ENCODE measurements around the gene DGKI. TPM values are rescaled to one million over a fixed set of nuclear protein-coding genes. Genes with fewer than 3 reads are reported as not detected.

The DGKI gene
- total RNA-seq, 4 donors from 2014 or later = 0.42 to 6.2 (median 2.0) TPM

- H3K27ac ChIP-seq = no peak overlapping the region
- DNase-seq (ENCODE audit: low spot score in 2 of 2) = no peak
- no peaks in the 10 kb centered on the region for H3K36me3 ChIP-seq
- H3K4me3 ChIP-seq = no peak overlapping the region
- no peaks in the 10 kb centered on the region for H3K4me1 ChIP-seq
- TF ChIP-seq CTCF (IDR thresholded peaks at IDR 0.05) (no peak), POLR2AphosphoS5 (IDR thresholded peaks at IDR 0.05) (no peak), EP300 (IDR thresholded peaks at IDR 0.05) (no peak), POLR2A (IDR thresholded peaks at IDR 0.05) (no peak)
- 22% methylated on average over 2 of the region's 2 CpGs for WGBS
- no peaks in the 10 kb centered on the region for H3K9me3 ChIP-seq
- H3K27me3 ChIP-seq = peaks cover 8% of the 10 kb centered on the region
These were observed 243.7 kb downstream of the DGKI start for GRCh38 chr7:137603043-137603442.

- whole genome bisulfite sequencing = 91% methylated on average over 6 of the region's 6 CpGs
- H3K27ac ChIP-seq = no peak overlapping the region
- TF ChIP-seq POLR2A (IDR thresholded peaks at IDR 0.05) (no peak), POLR2AphosphoS5 (IDR thresholded peaks at IDR 0.05) (no peak), CTCF (IDR thresholded peaks at IDR 0.05) (no peak), EP300 (IDR thresholded peaks at IDR 0.05) (no peak)
These were observed 245.1 kb downstream of the DGKI start for GRCh38 chr7:137601642-137602041.

GRCh38 chr7:137597856-137598255 lies 248.9 kb downstream of the DGKI start:
- 73% methylated on average over 4 of the region's 4 CpGs for WGBS
- Histone ChIP-seq H3K4me1 (no peaks in the 10 kb centered on the region), H3K27me3 (no peaks in the 10 kb centered on the region), H3K4me3 (no peak overlapping the region), H3K9me3 (no peaks in the 10 kb centered on the region), H3K27ac (no peak overlapping the region), H3K36me3 (no peaks in the 10 kb centered on the region)
- no peak for DNase-seq (ENCODE audit: low spot score in 2 of 2)
- TF ChIP-seq POLR2AphosphoS5 (IDR thresholded peaks at IDR 0.05) = no peak
- no peak for TF ChIP-seq CTCF (IDR thresholded peaks at IDR 0.05)
- TF ChIP-seq POLR2A (IDR thresholded peaks at IDR 0.05) = no peak

More at GRCh38 chr7:137601642-137602041, 245.1 kb downstream of the DGKI start:
- H3K36me3 ChIP-seq = no peaks in the 10 kb centered on the region
- no peak for DNase-seq (ENCODE audit: low spot score in 2 of 2)
- H3K4me3 ChIP-seq = no peak overlapping the region
- no peaks in the 10 kb centered on the region for H3K9me3 ChIP-seq
- H3K27me3 ChIP-seq = peaks cover 4% of the 10 kb centered on the region
- H3K4me1 ChIP-seq = no peaks in the 10 kb centered on the region

- no peaks in the 10 kb centered on the region for H3K4me1 ChIP-seq
- no peak overlapping the region for H3K4me3 ChIP-seq
- no peaks in the 10 kb centered on the region for H3K27me3 ChIP-seq
- no peak for TF ChIP-seq POLR2A (IDR thresholded peaks at IDR 0.05)
- TF ChIP-seq EP300 (IDR thresholded peaks at IDR 0.05) = no peak
- TF ChIP-seq POLR2AphosphoS5 (IDR thresholded peaks at IDR 0.05) = no peak
- no peak for TF ChIP-seq CTCF (IDR thresholded peaks at IDR 0.05)
- H3K9me3 ChIP-seq = no peaks in the 10 kb centered on the region
- H3K27ac ChIP-seq = no peak overlapping the region
- no peak for DNase-seq (ENCODE audit: low spot score in 2 of 2)
- WGBS = 79% methylated on average over 5 of the region's 5 CpGs
- no peaks in the 10 kb centered on the region for H3K36me3 ChIP-seq
These were observed 253.6 kb downstream of the DGKI start for GRCh38 chr7:137593115-137593711.

- Histone ChIP-seq H3K36me3 (no peaks in the 10 kb centered on the region), H3K9me3 (no peaks in the 10 kb centered on the region), H3K4me3 (no peak overlapping the region), H3K27ac (no peak overlapping the region), H3K27me3 (no peaks in the 10 kb centered on the region), H3K4me1 (no peaks in the 10 kb centered on the region)
- TF ChIP-seq EP300 (IDR thresholded peaks at IDR 0.05) = no peak
- TF ChIP-seq CTCF (IDR thresholded peaks at IDR 0.05) = peak; percentile 18 to 25
- 49% methylated on average over 6 of the region's 6 CpGs for WGBS
- DNase-seq (ENCODE audit: low spot score in 2 of 2) = no peak
These were observed 254.4 kb downstream of the DGKI start for GRCh38 chr7:137592232-137592896.

Measured in suprapubic skin (tissue), 4 donors.